K562 (cell line): ENCODE measurements around the gene KRTAP12-2. TPM values are rescaled to one million over a fixed set of nuclear protein-coding genes. Genes with fewer than 3 reads are reported as not detected.

Experiments used
- ATAC-seq: fragments of 200-7000 bp; cut with Tn5 transposase; 3 replicates; pipeline ENCODE4 v1.9.1; 2020; ENCODE audit warnings: moderate library complexity
- BruUV-seq: library from RNA; stranded (reverse); fragments of 400-500 nt; replicated peaks from 2 replicates; lab custom pipeline; 2021; lab: Mats Ljungman, UMichigan
- CTCF ChIA-PET: fragments of 300-600 bp; formaldehyde crosslinking; extraction: SDS; loops from one replicate; lab custom pipeline; 2021; ENCODE audit warnings: low intra/inter-chr PET ratio; lab: Yijun Ruan, JAX
- POLR2A ChIA-PET: fragments of 300-600, 350-650 bp; sonication (Branson Sonifier 250); formaldehyde crosslinking; extraction: SDS; loops from one replicate; lab custom pipeline; 2021; ENCODE audit warnings: antibody characterized with exemption, inconsistent platforms; lab: Yijun Ruan, JAX
- DNase-seq, 4 experiments: peaks; one replicate each; pipeline versions ENCODE4 v3.0.0 to v3.0.0-alpha.2; 2011 to 2018; ENCODE audit warnings: low spot score in 3 of 4, mixed read lengths in 3 of 4; ENCODE audit errors: extremely low read depth in 1 of 4
- FAIRE-seq: peaks from 2 replicates; lab custom pipeline; 2011; peaks lifted over from hg19 to GRCh38; lab: Jason Lieb, UNC
- H2AFZ ChIP-seq: 2 replicates; pipeline ENCODE4 v1.6.0; 2011; ENCODE audit warnings: low read depth, low read length, control low read depth, inconsistent platforms
- H3K27ac ChIP-seq: fragments of 200-600 bp; 3 replicates; pipeline ENCODE4 v1.8.0; 2011; ENCODE audit warnings: low read depth, mild to moderate bottlenecking, control low read depth, inconsistent platforms, low read length, moderate library complexity, mixed read lengths; ENCODE audit errors: extremely low read depth
- H3K27me3 ChIP-seq, 2 experiments: fragments of 300-600 bp in 1 of 2; 2 replicates in 1 of 2; 3 replicates in 1 of 2; pipeline versions ENCODE4 v1.6.0 to v1.8.0; 2011; ENCODE audit warnings: inconsistent platforms in 2 of 2, low read length in 2 of 2, mild to moderate bottlenecking in 1 of 2, mixed read lengths in 1 of 2, moderate library complexity in 1 of 2; ENCODE audit not compliant: control insufficient read depth in 2 of 2, insufficient read depth in 2 of 2
- H3K36me3 ChIP-seq: fragments of 300-600 bp; 3 replicates; pipeline ENCODE4 v1.8.0; 2011; ENCODE audit warnings: mild to moderate bottlenecking, low read length, inconsistent platforms; ENCODE audit not compliant: control insufficient read depth, insufficient read depth
- H3K4me1 ChIP-seq, 2 experiments: fragments of 200-600 bp in 1 of 2; replicated peaks in 1 of 2; 2 replicates in 1 of 2; 3 replicates in 1 of 2; pipeline versions ENCODE4 v1.5.1 to v1.8.0; 2011; ENCODE audit warnings: inconsistent platforms in 2 of 2, low read length in 2 of 2, mild to moderate bottlenecking in 1 of 2, mixed read lengths in 1 of 2, moderate library complexity in 1 of 2; ENCODE audit not compliant: control insufficient read depth in 2 of 2, insufficient read depth in 2 of 2
- H3K4me2 ChIP-seq: 2 replicates; pipeline ENCODE4 v1.6.1; 2011; ENCODE audit warnings: low read length, control low read depth, inconsistent platforms, mixed read lengths; ENCODE audit not compliant: insufficient read depth
- H3K4me3 ChIP-seq: fragments of 200-600 bp; sonication (generic), shearing (Covaris generic); 2 replicates; pipeline ENCODE4 v1.5.1; 2016; ENCODE audit warnings: control low read depth, inconsistent platforms
- H3K79me2 ChIP-seq: fragments of 200-600 bp; 3 replicates; pipeline ENCODE4 v1.8.0; 2011; ENCODE audit warnings: low read length, inconsistent platforms; ENCODE audit not compliant: control insufficient read depth, insufficient read depth
- H3K9ac ChIP-seq, 2 experiments: 2 replicates each; pipeline versions ENCODE4 v1.6.0 to v1.6.1; 2011; ENCODE audit warnings: low read depth in 2 of 2, low read length in 2 of 2, control low read depth in 1 of 2, inconsistent platforms in 1 of 2, mild to moderate bottlenecking in 1 of 2, mixed read lengths in 1 of 2; ENCODE audit not compliant: insufficient read depth in 1 of 2
- H3K9me1 ChIP-seq: one replicate; pipeline ENCODE4 v1.6.0; 2011; ENCODE audit warnings: inconsistent platforms, mild to moderate bottlenecking, low read length, moderate library complexity; ENCODE audit not compliant: control insufficient read depth, insufficient read depth
- H3K9me3 ChIP-seq: replicated peaks from 2 replicates; pipeline ENCODE4 v1.5.1; 2011; ENCODE audit warnings: low read depth, low read length, inconsistent platforms; ENCODE audit not compliant: control insufficient read depth, insufficient read depth
- H4K20me1 ChIP-seq: replicated peaks from 2 replicates; pipeline ENCODE4 v1.6.1; 2011; ENCODE audit warnings: low read length, inconsistent platforms, mixed read lengths; ENCODE audit not compliant: control insufficient read depth, insufficient read depth
- ATF7 ChIP-seq: fragments of 450-650 bp; IDR thresholded peaks from 2 replicates; pipeline ENCODE4 v1.7.1; 2014; ENCODE audit warnings: mild to moderate bottlenecking, moderate library complexity
- HCFC1 ChIP-seq: IDR thresholded peaks from 2 replicates; pipeline ENCODE4 v1.6.1; 2012; ENCODE audit warnings: low read depth, low read length, improper control_type of control experiment
- ILK ChIP-seq: fragments of 450-650 bp; IDR thresholded peaks from 2 replicates; pipeline ENCODE4 v1.6.1; 2016; ENCODE audit warnings: missing genetic modification characterization, low read depth, mild to moderate bottlenecking, missing compliant biosample characterization, moderate library complexity, borderline replicate concordance
- KDM5B ChIP-seq: fragments of 200-600 bp; sonication (generic); IDR thresholded peaks from 2 replicates; pipeline ENCODE4 v1.6.1; 2012; ENCODE audit warnings: low read depth, mild to moderate bottlenecking, moderate library complexity, low read length, control low read depth, inconsistent platforms; ENCODE audit not compliant: insufficient replicate concordance
- MXI1 ChIP-seq: IDR thresholded peaks from 2 replicates; pipeline ENCODE4 v1.6.1; 2011; ENCODE audit warnings: low read depth, mild to moderate bottlenecking, improper control_type of control experiment, low read length
- NFATC3 ChIP-seq: fragments of 450-650 bp; IDR thresholded peaks from 2 replicates; pipeline ENCODE4 v1.6.1; 2017; ENCODE audit warnings: mild to moderate bottlenecking
- NFXL1 ChIP-seq: fragments of 450-650 bp; formaldehyde crosslinking; IDR thresholded peaks from 2 replicates; pipeline ENCODE4 v1.4.0; 2021; ENCODE audit warnings: mild to moderate bottlenecking
- NR3C1 ChIP-seq: sonication (generic); formaldehyde crosslinking; IDR thresholded peaks from 2 replicates; pipeline ENCODE4 v1.8.1; 2022; ENCODE audit warnings: missing genetic modification reagents
- PCBP1 ChIP-seq: fragments of 200-400 bp; formaldehyde crosslinking; IDR thresholded peaks from 2 replicates; pipeline ENCODE4 v1.6.1; 2018; ENCODE audit warnings: mild to moderate bottlenecking, low read depth, low read length; ENCODE audit not compliant: poor library complexity, severe bottlenecking
- PHF8 ChIP-seq: fragments of 200-600 bp; sonication (generic); IDR thresholded peaks from 2 replicates; pipeline ENCODE4 v1.6.1; 2012; ENCODE audit warnings: mixed run types, mild to moderate bottlenecking, inconsistent platforms, low read length, moderate library complexity, borderline replicate concordance
- POLR2G ChIP-seq: fragments of 200-400 bp; formaldehyde crosslinking; IDR thresholded peaks from 2 replicates; pipeline ENCODE4 v1.6.1; 2017; ENCODE audit warnings: low read depth, mild to moderate bottlenecking, antibody characterized with exemption, low read length, moderate library complexity
- SLC30A9 ChIP-seq: fragments of 250-450 bp; sonication (Bioruptor Pico); IDR thresholded peaks from 2 replicates; pipeline ENCODE4 v1.8.0; 2022; ENCODE audit warnings: mild to moderate bottlenecking, moderate library complexity
- U2AF2 ChIP-seq: fragments of 200-400 bp; formaldehyde crosslinking; optimal IDR thresholded peaks from 2 replicates; pipeline ENCODE3; 2017; ENCODE audit warnings: low read depth, mild to moderate bottlenecking, low read length
- YBX1 ChIP-seq: fragments of 450-650 bp; IDR thresholded peaks from 2 replicates; pipeline ENCODE4 v1.7.1; 2016; ENCODE audit warnings: mild to moderate bottlenecking
- ZBTB33 ChIP-seq: sonication (generic); formaldehyde crosslinking; IDR thresholded peaks from 2 replicates; pipeline ENCODE4 v1.8.1; 2023; ENCODE audit warnings: mild to moderate bottlenecking, missing genetic modification reagents
- ZBTB49 ChIP-seq: sonication (generic); formaldehyde crosslinking; IDR thresholded peaks from 2 replicates; pipeline ENCODE4 v1.8.0; 2022; ENCODE audit warnings: missing genetic modification reagents, mild to moderate bottlenecking, borderline replicate concordance
- ZNF311 ChIP-seq: fragments of 250-450 bp; sonication (Bioruptor Pico); IDR thresholded peaks from 2 replicates; pipeline ENCODE4 v1.4.0; 2020; ENCODE audit warnings: mild to moderate bottlenecking, moderate library complexity
- ZNF57 ChIP-seq: fragments of 450-650 bp; formaldehyde crosslinking; IDR thresholded peaks from 2 replicates; pipeline ENCODE4 v1.4.0; 2020; ENCODE audit warnings: mild to moderate bottlenecking, moderate library complexity
- WGBS: fragments of 100-300 bp; shearing (Covaris generic); methylation state at CpG from one replicate; pipeline ENCODE4 v1.1.6; 2016; ENCODE audit warnings: low coverage, mixed read lengths; ENCODE audit not compliant: insufficient coverage; ENCODE audit errors: missing lambda C conversion rate; 5-methylcytosine and 5-hydroxymethylcytosine counted together
- in situ Hi-C: fragments of 300-500 bp; cut with MboI; formaldehyde crosslinking; loops from 4 replicates; pipeline ENCODE4 v1.15.0; 2018; ENCODE audit warnings: inconsistent platforms, mixed read lengths
- intact Hi-C: fragments of 100-400 bp; cut with micrococcal nuclease; formaldehyde crosslinking; loops from 2 replicates; pipeline ENCODE4 v1.14.2; 2022
- polyA plus RNA-seq, 8 experiments: library from polyadenylated mRNA; depleted of rRNA in 4 of 8; stranded (reverse) in 5 of 8; unstranded in 3 of 8; fragments of >200 nt; fragmentation: Nextera tagmentation in 2 of 8; fragmentation: Illumina TruSeq in 1 of 8; extraction: Ambion mirVana in 2 of 8; extraction: Trizol in 1 of 8; gene quantifications; 2 replicates each; pipeline versions ENCODE4 v1.2.1 to v1.2.3, GENCODE V29; 2011 to 2014; ENCODE audit warnings: inconsistent platforms in 1 of 8, missing spikeins in 1 of 8
- total RNA-seq, 7 experiments: library from RNA; depleted of rRNA in 6 of 7; stranded (reverse); fragments of >200 nt in 6 of 7; fragmentation: Illumina TruSeq in 2 of 7; extraction: Trizol in 2 of 7; gene quantifications; 2 replicates each; pipeline versions ENCODE4 v1.2.1 to v1.2.3, GENCODE V29; 2011 to 2021; ENCODE audit warnings: low replicate concordance in 1 of 7

Gene KRTAP12-2
- total and polyA plus RNA-seq, 9 of the 15 experiments (the other 6 are each of a cell fraction or from before 2014, with no cell fraction given) = not detected

GRCh38 chr21:44697811-44698734, 31.3 kb upstream of the KRTAP12-2 start:
- FAIRE-seq (no peak), DNase-seq (no peak), ATAC-seq (no peak)
- H3K4me3 ChIP-seq = no peak overlapping the region
- H3K9me1 ChIP-seq = peaks cover 3% of the 10 kb centered on the region
- no peak overlapping the region for H3K9ac ChIP-seq
- POLR2A ChIA-PET = interaction anchor here (1.1 kb wide), 1 partner anchor 11 kb away, joined by 3 read pairs; no protein-coding TSS in a partner anchor
- H3K4me1 ChIP-seq = 0 out of 5 replicates have a peak, but pooled peaks cover 0 to 5% of the 10 kb centered on the region in 2 experiments
- in situ Hi-C loops (no loop called here), intact Hi-C loops (no loop called here)
- H3K36me3 ChIP-seq = no peaks in the 10 kb centered on the region
- H3K4me2 ChIP-seq = no peak overlapping the region
- CTCF ChIA-PET = no interaction called here
- under 1% methylated on average over 33 of the region's 35 CpGs for WGBS
- H3K79me2 ChIP-seq = no peaks in the 10 kb centered on the region
- H2AFZ ChIP-seq = no peak overlapping the region
- H4K20me1 ChIP-seq = no peaks in the 10 kb centered on the region; the same call in 1 of the 2 replicates
- H3K27me3 ChIP-seq = peaks cover 43 to 77% of the 10 kb centered on the region in 2 experiments
- no peak overlapping the region for H3K27ac ChIP-seq
- BruUV-seq = no TSS peak
- H3K9me3 ChIP-seq = no peaks in the 10 kb centered on the region; the same call in 1 of the 2 replicates
- TF ChIP-seq KDM5B (no peak), POLR2G (no peak), PHF8 (no peak), HCFC1 (no peak), PCBP1 (no peak), NFATC3 (no peak), ZBTB49 (CRISPR knock-in tag) (no peak), ATF7 (no peak), YBX1 (no peak), ILK (no peak), MXI1 (no peak), NFXL1 (CRISPR knock-in tag) (no peak), ZBTB33 (no peak), U2AF2 (no peak), ZNF311 (CRISPR knock-in tag) (no peak), SLC30A9 (CRISPR knock-in tag) (no peak), ZNF57 (CRISPR knock-in tag) (no peak), NR3C1 (CRISPR knock-in tag) (no peak)
